Endothelial cell of umbilical vein (primary cell): ENCODE data around the gene TLR6. TPM values are rescaled to one million over a fixed set of nuclear protein-coding genes. Genes with fewer than 3 reads are reported as not detected.

Source experiments
- BruUV-seq: library from RNA; stranded (reverse); fragments of 400-500 nt; replicated peaks from 2 replicates; lab custom pipeline; 2021; lab: Mats Ljungman, UMichigan
- CTCF ChIA-PET: fragments of 300-600, 350-600 bp; sonication (Branson Sonifier 250); formaldehyde crosslinking; loops from one replicate; lab custom pipeline; 2021; ENCODE audit warnings: antibody characterized with exemption, inconsistent platforms; lab: Charles Lee
- POLR2A ChIA-PET: fragments of 300-600, 350-600 bp; sonication (Branson Sonifier 250); formaldehyde crosslinking; loops from one replicate; lab custom pipeline; 2021; ENCODE audit warnings: antibody characterized with exemption, inconsistent platforms; lab: Charles Lee
- DNase-seq: peaks from one replicate; pipeline ENCODE4 v3.0.0-alpha.2; 2011; ENCODE audit warnings: low read depth, low spot score
- FAIRE-seq: peaks from 2 replicates; lab custom pipeline; 2011; peaks lifted over from hg19 to GRCh38; lab: Jason Lieb, UNC
- H2AFZ ChIP-seq: 2 replicates; pipeline ENCODE4 v1.6.0; 2012; ENCODE audit warnings: low read depth, low read length, control low read depth, inconsistent platforms
- H3K27ac ChIP-seq: 2 replicates; pipeline ENCODE4 v1.5.1; 2011; ENCODE audit warnings: low read depth, mild to moderate bottlenecking, control low read depth, low read length, moderate library complexity; ENCODE audit not compliant: insufficient read depth
- H3K27me3 ChIP-seq, 2 experiments: 2 replicates each; pipeline versions ENCODE4 v1.6.0 to v1.6.1; 2011; ENCODE audit warnings: low read length in 2 of 2, mixed read lengths in 1 of 2; ENCODE audit not compliant: control insufficient read depth in 2 of 2, insufficient read depth in 2 of 2
- H3K36me3 ChIP-seq, 2 experiments: 2 replicates in 1 of 2; 3 replicates in 1 of 2; pipeline ENCODE4 v1.5.1; 2011; ENCODE audit warnings: low read length in 2 of 2, mild to moderate bottlenecking in 1 of 2, moderate library complexity in 1 of 2; ENCODE audit not compliant: control insufficient read depth in 2 of 2, insufficient read depth in 2 of 2; ENCODE audit errors: extremely low read depth in 1 of 2
- H3K4me1 ChIP-seq: 3 replicates; pipeline ENCODE4 v1.5.1; 2011; ENCODE audit warnings: mild to moderate bottlenecking, low read length; ENCODE audit not compliant: control insufficient read depth, insufficient read depth; ENCODE audit errors: extremely low read depth
- H3K4me2 ChIP-seq: 2 replicates; pipeline ENCODE4 v1.6.1; 2011; ENCODE audit warnings: low read length, control low read depth, mixed read lengths; ENCODE audit not compliant: insufficient read depth
- H3K4me3 ChIP-seq, 3 experiments: fragments of 200-600 bp in 1 of 3; sonication (generic), shearing (Covaris generic) in 1 of 3; replicated peaks in 1 of 3; 2 replicates each; pipeline ENCODE4 v1.5.1; 2011 to 2016; ENCODE audit warnings: control low read depth in 3 of 3, low read length in 3 of 3, mild to moderate bottlenecking in 2 of 3, inconsistent platforms in 1 of 3, low read depth in 1 of 3, moderate library complexity in 1 of 3; ENCODE audit not compliant: insufficient read depth in 1 of 3
- H3K79me2 ChIP-seq: 2 replicates; pipeline ENCODE4 v1.6.0; 2012; ENCODE audit warnings: low read length, inconsistent platforms; ENCODE audit not compliant: control insufficient read depth, insufficient read depth
- H3K9ac ChIP-seq: replicated peaks from 2 replicates; pipeline ENCODE3; 2011; ENCODE audit warnings: low read length, control low read depth; ENCODE audit not compliant: insufficient read depth; ENCODE audit errors: extremely low read depth
- H3K9me1 ChIP-seq: replicated peaks from 3 replicates; pipeline ENCODE4 v1.6.0; 2011; ENCODE audit warnings: mild to moderate bottlenecking, low read length; ENCODE audit not compliant: control insufficient read depth, insufficient read depth; ENCODE audit errors: extremely low read depth
- H3K9me3 ChIP-seq: replicated peaks from 2 replicates; pipeline ENCODE4 v1.5.1; 2012; ENCODE audit warnings: low read length, inconsistent platforms; ENCODE audit not compliant: control insufficient read depth, insufficient read depth
- H4K20me1 ChIP-seq: replicated peaks from 2 replicates; pipeline ENCODE3; 2011; ENCODE audit warnings: mild to moderate bottlenecking, low read length; ENCODE audit not compliant: control insufficient read depth, insufficient read depth; ENCODE audit errors: extremely low read depth
- CTCF ChIP-seq, 2 donors: IDR thresholded peaks; 1 replicate in 1 of 2; 2 replicates in 1 of 2; pipeline ENCODE4 v1.5.1; 2011; ENCODE audit warnings: low read length in 2 of 2, mild to moderate bottlenecking in 2 of 2, moderate library complexity in 2 of 2, control low read depth in 1 of 2, inconsistent platforms in 1 of 2, low read depth in 1 of 2; ENCODE audit not compliant: insufficient read depth in 1 of 2; ENCODE audit errors: extremely low read depth in 1 of 2
- EZH2 ChIP-seq: IDR thresholded peaks from 2 replicates; pipeline ENCODE4 v1.6.1; 2012; ENCODE audit warnings: borderline replicate concordance, low read depth, mild to moderate bottlenecking, moderate library complexity, low read length, inconsistent platforms; ENCODE audit not compliant: severe bottlenecking
- FOS ChIP-seq: IDR thresholded peaks from 2 replicates; pipeline ENCODE4 v1.6.1; 2011; ENCODE audit warnings: mild to moderate bottlenecking, low read length, moderate library complexity, borderline replicate concordance; ENCODE audit not compliant: insufficient read depth
- GATA2 ChIP-seq: IDR thresholded peaks from 2 replicates; pipeline ENCODE4 v1.7.0; 2011; ENCODE audit warnings: low read depth, mild to moderate bottlenecking, moderate library complexity, mixed read lengths, low read length; ENCODE audit not compliant: insufficient read length, insufficient read depth
- JUN ChIP-seq: IDR thresholded peaks from 2 replicates; pipeline ENCODE4 v1.6.1; 2011; ENCODE audit warnings: borderline replicate concordance, low read depth; ENCODE audit not compliant: insufficient read length, insufficient read depth
- MAX ChIP-seq: IDR thresholded peaks from 2 replicates; pipeline ENCODE4 v1.6.1; 2011; ENCODE audit not compliant: insufficient read depth, insufficient read length
- MYC ChIP-seq: IDR thresholded peaks from one replicate; pipeline ENCODE4 v1.6.1; 2011; ENCODE audit warnings: mild to moderate bottlenecking, low read depth, low read length
- POLR2A ChIP-seq: IDR thresholded peaks from 2 replicates; pipeline ENCODE4 v1.6.1; 2012; ENCODE audit warnings: low read depth, mild to moderate bottlenecking, control low read depth, low read length
- POLR2AphosphoS5 ChIP-seq: IDR thresholded peaks from 2 replicates; pipeline ENCODE4 v1.6.1; 2012; ENCODE audit warnings: low read depth, mild to moderate bottlenecking, control low read depth, low read length, moderate library complexity; ENCODE audit not compliant: insufficient read depth
- dilution Hi-C: fragments of 300-500 bp; cut with MboI; formaldehyde crosslinking; loops from one replicate; pipeline ENCODE4 v1.15.0; 2019; ENCODE audit warnings: low sequenced_read_pairs; ENCODE audit not compliant: extremely low pct_ligation_motif_present
- intact Hi-C: fragments of 100-400 bp; cut with micrococcal nuclease; formaldehyde crosslinking; loops from one replicate; pipeline ENCODE4 v1.10.0; 2022
- polyA plus RNA-seq, 4 experiments: library from polyadenylated mRNA; depleted of rRNA in 3 of 4; stranded (reverse) in 3 of 4; unstranded in 1 of 4; fragments of >200 nt; gene quantifications; 2 replicates each; pipeline versions ENCODE4 v1.2.1 to v1.2.3, GENCODE V29; 2011 to 2012; ENCODE audit warnings: missing spikeins in 1 of 4
- total RNA-seq: library from RNA; stranded (reverse); gene quantifications from 2 replicates; pipeline ENCODE4 v1.2.3, GENCODE V29; 2021

Gene TLR6
- total and polyA plus RNA-seq, 2 donors (not counting 3 experiments of a cell fraction or from before 2014, with no cell fraction given): 0.19 to 1.7 TPM

GRCh38 chr4:38871593-38871992, 15.0 kb upstream of the TLR6 start:
- Histone ChIP-seq H2AFZ (no peak overlapping the region), H3K79me2 (peaks cover 66% of the 10 kb centered on the region), H3K9ac (no peak overlapping the region), H3K9me1 (no peaks in the 10 kb centered on the region), H4K20me1 (no peaks in the 10 kb centered on the region), H3K9me3 (no peaks in the 10 kb centered on the region), H3K4me1 (peaks cover 23% of the 10 kb centered on the region), H3K27ac (no peak overlapping the region), H3K4me3 (no peak overlapping the region), H3K36me3 (peaks cover 10 to 17% of the 10 kb centered on the region in 2 experiments), H3K4me2 (no peak overlapping the region), H3K27me3 (no peaks in the 10 kb centered on the region)
- dilution Hi-C loops (no loop called here), intact Hi-C loops (no loop called here)
- FAIRE-seq (no peak), DNase-seq (no peak)
- POLR2A ChIA-PET: interaction anchor here (0.7 kb wide), 1 partner anchor 37 kb away, joined by 8 read pairs; no protein-coding TSS in a partner anchor
- BruUV-seq: no TSS peak
- CTCF ChIA-PET: interaction anchor here (1.0 kb wide), 2 partner anchors 11 to 112 kb away, joined by 3 to 4 read pairs; no protein-coding TSS in a partner anchor
- no peak for TF ChIP-seq GATA2
- TF ChIP-seq POLR2AphosphoS5: no peak
- TF ChIP-seq EZH2: no peak
- TF ChIP-seq MYC: no peak
- no peak for TF ChIP-seq POLR2A
- TF ChIP-seq FOS: no peak
- no peak for TF ChIP-seq JUN
- no peak for TF ChIP-seq CTCF (IDR thresholded peaks at IDR 0.05; ENCODE audit: extremely low read depth in 1 of 2, insufficient read depth in 1 of 2, low read depth in 1 of 2, low read length in 2 of 2)
- no peak for TF ChIP-seq MAX
